GM23338 (cell line): ENCODE results near the gene HEXD. TPM values are rescaled to one million over a fixed set of nuclear protein-coding genes. Genes with fewer than 3 reads are reported as not detected.

Experiments used
- ATAC-seq: fragments of 200-7000 bp; cut with Tn5 transposase; 3 replicates; pipeline ENCODE4 v1.9.1; 2020
- DNase-seq: peaks from one replicate; pipeline ENCODE4 v3.0.0-alpha.2; 2015; ENCODE audit warnings: low spot score
- H2AFZ ChIP-seq: fragments of 200-600 bp; sonication (generic); 2 replicates; pipeline ENCODE4 v1.8.0; 2016; ENCODE audit warnings: antibody characterized with exemption, mild to moderate bottlenecking, moderate library complexity
- H3F3A ChIP-seq: fragments of 200-600 bp; sonication (generic); replicated peaks from 2 replicates; pipeline ENCODE4 v1.8.0; 2017; ENCODE audit warnings: antibody characterized with exemption, mixed run types, low read depth
- H3K27ac ChIP-seq: fragments of 200-600 bp; sonication (generic); 2 replicates; pipeline ENCODE4 v1.6.1; 2016; ENCODE audit warnings: low read depth
- H3K27me3 ChIP-seq: fragments of 200-600 bp; sonication (generic); 2 replicates; pipeline ENCODE4 v1.8.0; 2016; ENCODE audit warnings: mild to moderate bottlenecking, mixed run types, moderate library complexity; ENCODE audit not compliant: insufficient read depth
- H3K36me3 ChIP-seq: fragments of 200-600 bp; sonication (generic); 2 replicates; pipeline ENCODE4 v1.8.0; 2016; ENCODE audit warnings: mild to moderate bottlenecking; ENCODE audit not compliant: insufficient read depth
- H3K4me1 ChIP-seq: fragments of 200-600 bp; sonication (generic); 2 replicates; pipeline ENCODE4 v1.8.0; 2016; ENCODE audit warnings: mild to moderate bottlenecking, moderate library complexity; ENCODE audit not compliant: insufficient read depth
- H3K4me2 ChIP-seq: fragments of 200-600 bp; sonication (generic); 2 replicates; pipeline ENCODE4 v1.7.1; 2017; ENCODE audit warnings: mixed run types
- H3K4me3 ChIP-seq: fragments of 200-600 bp; sonication (generic); 2 replicates; pipeline ENCODE4 v1.6.1; 2016; ENCODE audit warnings: mixed run types
- H3K79me2 ChIP-seq: fragments of 200-600 bp; sonication (generic); replicated peaks from 2 replicates; pipeline ENCODE4 v1.8.0; 2017; ENCODE audit warnings: mild to moderate bottlenecking; ENCODE audit not compliant: insufficient read depth
- H3K9me2 ChIP-seq: fragments of 200-600 bp; sonication (generic); 2 replicates; pipeline ENCODE4 v1.8.0; 2017; ENCODE audit not compliant: insufficient read depth
- H4K20me1 ChIP-seq: fragments of 200-600 bp; sonication (generic); replicated peaks from 2 replicates; pipeline ENCODE4 v1.8.0; 2017; ENCODE audit warnings: mild to moderate bottlenecking; ENCODE audit not compliant: insufficient read depth
- H3K27ac Mint-ChIP-seq: 2 replicates; pipeline ENCODE4 v1.8.0; 2020; ENCODE audit warnings: inconsistent platforms, mild to moderate bottlenecking, moderate library complexity, mixed read lengths
- H3K27me3 Mint-ChIP-seq: 3 replicates; pipeline ENCODE4 v1.8.0; 2022; ENCODE audit warnings: low read depth, mild to moderate bottlenecking, moderate library complexity, mixed read lengths, inconsistent platforms; ENCODE audit not compliant: insufficient read depth, poor library complexity
- H3K36me3 Mint-ChIP-seq: 3 replicates; pipeline ENCODE4 v1.8.0; 2021; ENCODE audit warnings: low read depth, mild to moderate bottlenecking, inconsistent platforms, moderate library complexity, mixed read lengths
- H3K4me1 Mint-ChIP-seq: 3 replicates; pipeline ENCODE4 v1.8.0; 2020; ENCODE audit warnings: mild to moderate bottlenecking, inconsistent platforms, mixed read lengths
- H3K4me3 Mint-ChIP-seq: 3 replicates; pipeline ENCODE4 v1.8.0; 2021; ENCODE audit warnings: moderate library complexity, mild to moderate bottlenecking, inconsistent platforms, mixed read lengths
- H3K9me3 Mint-ChIP-seq: 3 replicates; pipeline ENCODE4 v1.8.0; 2020; ENCODE audit warnings: moderate library complexity, mild to moderate bottlenecking, inconsistent platforms, mixed read lengths
- ETS1 ChIP-seq: IDR thresholded peaks from 2 replicates; pipeline ENCODE4 v1.6.1; 2016; ENCODE audit warnings: antibody characterized with exemption
- JUNB ChIP-seq: IDR thresholded peaks from one replicate; pipeline ENCODE4 v1.6.1; 2016; ENCODE audit warnings: antibody characterized with exemption; ENCODE audit not compliant: unreplicated experiment
- NANOG ChIP-seq: IDR thresholded peaks from 2 replicates; pipeline ENCODE4 v1.6.1; 2016; ENCODE audit warnings: antibody characterized with exemption, borderline replicate concordance
- POLR2AphosphoS5 ChIP-seq: IDR thresholded peaks from 2 replicates; pipeline ENCODE4 v1.6.1; 2016; ENCODE audit warnings: antibody characterized with exemption, low read depth
- REST ChIP-seq: IDR thresholded peaks from one replicate; pipeline ENCODE4 v1.6.1; 2018; ENCODE audit warnings: antibody characterized with exemption; ENCODE audit not compliant: unreplicated experiment
- STAT1 ChIP-seq: IDR thresholded peaks from one replicate; pipeline ENCODE4 v1.6.1; 2016; ENCODE audit warnings: antibody characterized with exemption; ENCODE audit not compliant: unreplicated experiment
- ZNF114 ChIP-seq: fragments of 250-450 bp; sonication (Bioruptor Pico); IDR thresholded peaks from 2 replicates; pipeline ENCODE4 v1.5.0; 2020; ENCODE audit warnings: mild to moderate bottlenecking, moderate library complexity
- ZNF462 ChIP-seq: fragments of 250-450 bp; sonication (Bioruptor Pico); IDR thresholded peaks from 2 replicates; pipeline ENCODE4 v1.5.0; 2020; ENCODE audit warnings: mild to moderate bottlenecking, moderate library complexity
- polyA plus RNA-seq: library from polyadenylated mRNA; unstranded; fragments of >200 nt; fragmentation: Nextera tagmentation; extraction: Ambion mirVana; gene quantifications from 2 replicates; pipeline ENCODE4 v1.2.1, GENCODE V29; 2016
- total RNA-seq: library from RNA; depleted of rRNA; stranded (reverse); fragments of >200 nt; shearing (Covaris generic); gene quantifications from 2 replicates; pipeline ENCODE4 v1.2.3, GENCODE V29; 2014

HEXD gene
- total and polyA plus RNA-seq, 2 experiments from 2014 or later = 11.9 to 31.1 TPM

- TF ChIP-seq ZNF462 = no peak
- TF ChIP-seq POLR2AphosphoS5 = no peak
- TF ChIP-seq JUNB = no peak
Observed at GRCh38 chr17:82446124-82446523, 28.0 kb downstream of the HEXD start (continued).

- H3K4me1 ChIP-seq = peaks cover 17% of the 10 kb centered on the region; the same call in 1 of the 2 replicates
- TF ChIP-seq ZNF114 (CRISPR knock-in tag) = no peak
- no peak for TF ChIP-seq REST
- TF ChIP-seq NANOG = no peak
- no peak for TF ChIP-seq STAT1
- TF ChIP-seq POLR2AphosphoS5 = no peak
- no peak for TF ChIP-seq ETS1
Observed at GRCh38 chr17:82446649-82447048, 28.5 kb downstream of the HEXD start.

More at GRCh38 chr17:82446649-82447048, 28.5 kb downstream of the HEXD start:
- Mint-ChIP-seq H3K4me3 (no peak overlapping the region), H3K9me3 (peaks cover 6% of the 10 kb centered on the region; the same call in 2 of the 3 replicates), H3K27me3 (peaks cover 15% of the 10 kb centered on the region), H3K27ac (no peak overlapping the region), H3K36me3 (peaks cover 17% of the 10 kb centered on the region), H3K4me1 (peaks cover 17% of the 10 kb centered on the region)
- H4K20me1 ChIP-seq = no peaks in the 10 kb centered on the region; the same call in 1 of the 2 replicates
- H3F3A ChIP-seq = peaks cover 3% of the 10 kb centered on the region; the same call in 1 of the 2 replicates
- no peak for ATAC-seq
- 0 out of 2 replicates have a peak, but pooled peaks cover 5% of the 10 kb centered on the region for H3K79me2 ChIP-seq
- no peaks in the 10 kb centered on the region for H3K9me2 ChIP-seq
- no peak for DNase-seq
- H3K4me2 ChIP-seq = no peak overlapping the region
- no peaks in the 10 kb centered on the region for H3K27me3 ChIP-seq
- no peak overlapping the region for H3K4me3 ChIP-seq
- H3K36me3 ChIP-seq = no peaks in the 10 kb centered on the region
- no peak overlapping the region for H2AFZ ChIP-seq
- H3K27ac ChIP-seq = no peak overlapping the region
